Transverse colon (tissue), 3 donors: ENCODE measurements around the gene MYO1B.
A peak's percentile ranks its signal among the peaks of the same experiment; 100 is the strongest.

ENCODE experiments used
- CTCF ChIP-seq, 5 experiments: fragments of 200-600 bp in 3 of 5; fragments of 450-650 bp in 2 of 5; sonication (generic) in 3 of 5; IDR thresholded peaks; 1 replicate in 2 of 5; 2 replicates in 3 of 5; pipeline ENCODE4 v1.5.1; 2016 to 2017; ENCODE audit warnings: antibody characterized with exemption in 5 of 5, inconsistent platforms in 3 of 5, mild to moderate bottlenecking in 2 of 5, moderate library complexity in 1 of 5
- EP300 ChIP-seq: sonication (generic); formaldehyde crosslinking; IDR thresholded peaks from one replicate; pipeline ENCODE4 v1.6.1; 2017; ENCODE audit warnings: antibody characterized with exemption, low read depth
- POLR2A ChIP-seq: fragments of 450-650 bp; IDR thresholded peaks from one replicate; pipeline ENCODE4 v1.6.1; 2016; ENCODE audit warnings: antibody characterized with exemption, mild to moderate bottlenecking, moderate library complexity

- TF ChIP-seq POLR2A, result no peak
- TF ChIP-seq CTCF (IDR thresholded peaks at IDR 0.05), result peak in 1 of 5 experiments; percentile 32
- TF ChIP-seq EP300, result no peak
These were observed 13.2 kb upstream of the MYO1B start for GRCh38 chr2:191231995-191232394.
